K562 (cell line): ENCODE measurements around the gene C1QTNF12. TPM values are rescaled to one million over a fixed set of nuclear protein-coding genes. Genes with fewer than 3 reads are reported as not detected.

Experiments used
- FOXA3 ChIP-seq, 2 experiments: fragments of 450-650 bp in 1 of 2; sonication (generic) in 1 of 2; formaldehyde crosslinking; IDR thresholded peaks in 1 of 2; conservative IDR thresholded peaks in 1 of 2; 2 replicates each; pipeline versions ENCODE4 v1.4.0 to v1.8.0; 2020 to 2022; ENCODE audit warnings: mild to moderate bottlenecking in 2 of 2, missing genetic modification reagents in 1 of 2
- GABPB1 ChIP-seq: sonication (generic); formaldehyde crosslinking; IDR thresholded peaks from 2 replicates; pipeline ENCODE4 v1.8.0; 2022; ENCODE audit warnings: mild to moderate bottlenecking, missing genetic modification reagents
- HDAC8 ChIP-seq: fragments of 450-650 bp; IDR thresholded peaks from 2 replicates; pipeline ENCODE4 v1.6.1; 2016; ENCODE audit warnings: mild to moderate bottlenecking, missing genetic modification characterization, moderate library complexity, missing compliant biosample characterization
- TFAM ChIP-seq: fragments of 250-450 bp; sonication (Bioruptor Pico); conservative IDR thresholded peaks from 2 replicates; pipeline ENCODE4 v1.5.0; 2021; ENCODE audit warnings: mild to moderate bottlenecking, moderate library complexity
- polyA plus RNA-seq, 8 experiments: library from polyadenylated mRNA; depleted of rRNA in 4 of 8; stranded (reverse) in 5 of 8; unstranded in 3 of 8; fragments of >200 nt; fragmentation: Nextera tagmentation in 2 of 8; fragmentation: Illumina TruSeq in 1 of 8; extraction: Ambion mirVana in 2 of 8; extraction: Trizol in 1 of 8; gene quantifications; 2 replicates each; pipeline versions ENCODE4 v1.2.1 to v1.2.3, GENCODE V29; 2011 to 2014; ENCODE audit warnings: inconsistent platforms in 1 of 8, missing spikeins in 1 of 8
- total RNA-seq, 7 experiments: library from RNA; depleted of rRNA in 6 of 7; stranded (reverse); fragments of >200 nt in 6 of 7; fragmentation: Illumina TruSeq in 2 of 7; extraction: Trizol in 2 of 7; gene quantifications; 2 replicates each; pipeline versions ENCODE4 v1.2.1 to v1.2.3, GENCODE V29; 2011 to 2021; ENCODE audit warnings: low replicate concordance in 1 of 7
- TF ChIP-seq, protein P1 (sequence below): conservative IDR thresholded peaks from 2 replicates; pipeline ENCODE4 v1.6.1; 2011; ENCODE audit warnings: low read depth, mild to moderate bottlenecking, low read length; ENCODE audit not compliant: control insufficient read depth
- TF ChIP-seq, protein P2 (sequence below): fragments of 200-600 bp; sonication (generic); IDR thresholded peaks from one replicate; pipeline ENCODE4 v1.6.1; 2012; ENCODE audit warnings: mild to moderate bottlenecking, low read depth, low read length, inconsistent platforms
- TF ChIP-seq, protein P3 (sequence below): sonication (generic); formaldehyde crosslinking; IDR thresholded peaks from 2 replicates; pipeline ENCODE4 v1.5.0; 2020; ENCODE audit warnings: missing genetic modification reagents
- TF ChIP-seq, protein P4 (sequence below): fragments of 200-800 bp; sonication (Bioruptor generic); IDR thresholded peaks from 2 replicates; pipeline ENCODE4 v1.6.1; 2017; ENCODE audit warnings: missing genetic modification characterization, missing compliant biosample characterization
- TF ChIP-seq, protein P5 (sequence below): sonication (generic); formaldehyde crosslinking; IDR thresholded peaks from 2 replicates; pipeline ENCODE4 v1.8.1; 2022; ENCODE audit warnings: missing genetic modification reagents

Gene C1QTNF12
- total and polyA plus RNA-seq, 9 of the 15 experiments (the other 6 are each of a cell fraction or from before 2014, with no cell fraction given) = 0.11 to 4.3 (median 0.93) TPM; not detected in 3

DNA sequence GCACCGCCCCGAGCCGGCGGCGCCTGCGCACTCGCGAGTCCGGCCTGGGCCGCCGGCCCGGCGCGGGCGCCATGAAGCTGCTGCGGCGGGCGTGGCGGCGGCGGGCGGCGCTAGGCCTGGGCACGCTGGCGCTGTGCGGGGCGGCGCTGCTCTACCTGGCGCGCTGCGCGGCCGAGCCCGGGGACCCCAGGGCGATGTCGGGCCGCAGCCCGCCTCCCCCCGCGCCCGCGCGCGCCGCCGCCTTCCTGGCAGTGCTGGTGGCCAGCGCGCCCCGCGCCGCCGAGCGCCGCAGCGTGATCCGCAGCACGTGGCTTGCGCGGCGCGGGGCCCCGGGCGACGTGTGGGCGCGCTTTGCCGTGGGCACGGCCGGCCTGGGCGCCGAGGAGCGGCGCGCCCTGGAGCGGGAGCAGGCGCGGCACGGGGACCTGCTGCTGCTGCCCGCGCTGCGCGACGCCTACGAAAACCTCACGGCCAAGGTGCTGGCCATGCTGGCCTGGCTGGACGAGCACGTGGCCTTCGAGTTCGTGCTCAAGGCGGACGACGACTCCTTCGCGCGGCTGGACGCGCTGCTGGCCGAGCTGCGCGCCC, 14.2 kb downstream of the C1QTNF12 start, which contains the start of gene B3GALT6 (continued):
- TF ChIP-seq, protein P1, sequence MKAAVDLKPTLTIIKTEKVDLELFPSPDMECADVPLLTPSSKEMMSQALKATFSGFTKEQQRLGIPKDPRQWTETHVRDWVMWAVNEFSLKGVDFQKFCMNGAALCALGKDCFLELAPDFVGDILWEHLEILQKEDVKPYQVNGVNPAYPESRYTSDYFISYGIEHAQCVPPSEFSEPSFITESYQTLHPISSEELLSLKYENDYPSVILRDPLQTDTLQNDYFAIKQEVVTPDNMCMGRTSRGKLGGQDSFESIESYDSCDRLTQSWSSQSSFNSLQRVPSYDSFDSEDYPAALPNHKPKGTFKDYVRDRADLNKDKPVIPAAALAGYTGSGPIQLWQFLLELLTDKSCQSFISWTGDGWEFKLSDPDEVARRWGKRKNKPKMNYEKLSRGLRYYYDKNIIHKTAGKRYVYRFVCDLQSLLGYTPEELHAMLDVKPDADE = peak; percentile 22; the same call in 1 of the 2 replicates
- TF ChIP-seq, protein P2, sequence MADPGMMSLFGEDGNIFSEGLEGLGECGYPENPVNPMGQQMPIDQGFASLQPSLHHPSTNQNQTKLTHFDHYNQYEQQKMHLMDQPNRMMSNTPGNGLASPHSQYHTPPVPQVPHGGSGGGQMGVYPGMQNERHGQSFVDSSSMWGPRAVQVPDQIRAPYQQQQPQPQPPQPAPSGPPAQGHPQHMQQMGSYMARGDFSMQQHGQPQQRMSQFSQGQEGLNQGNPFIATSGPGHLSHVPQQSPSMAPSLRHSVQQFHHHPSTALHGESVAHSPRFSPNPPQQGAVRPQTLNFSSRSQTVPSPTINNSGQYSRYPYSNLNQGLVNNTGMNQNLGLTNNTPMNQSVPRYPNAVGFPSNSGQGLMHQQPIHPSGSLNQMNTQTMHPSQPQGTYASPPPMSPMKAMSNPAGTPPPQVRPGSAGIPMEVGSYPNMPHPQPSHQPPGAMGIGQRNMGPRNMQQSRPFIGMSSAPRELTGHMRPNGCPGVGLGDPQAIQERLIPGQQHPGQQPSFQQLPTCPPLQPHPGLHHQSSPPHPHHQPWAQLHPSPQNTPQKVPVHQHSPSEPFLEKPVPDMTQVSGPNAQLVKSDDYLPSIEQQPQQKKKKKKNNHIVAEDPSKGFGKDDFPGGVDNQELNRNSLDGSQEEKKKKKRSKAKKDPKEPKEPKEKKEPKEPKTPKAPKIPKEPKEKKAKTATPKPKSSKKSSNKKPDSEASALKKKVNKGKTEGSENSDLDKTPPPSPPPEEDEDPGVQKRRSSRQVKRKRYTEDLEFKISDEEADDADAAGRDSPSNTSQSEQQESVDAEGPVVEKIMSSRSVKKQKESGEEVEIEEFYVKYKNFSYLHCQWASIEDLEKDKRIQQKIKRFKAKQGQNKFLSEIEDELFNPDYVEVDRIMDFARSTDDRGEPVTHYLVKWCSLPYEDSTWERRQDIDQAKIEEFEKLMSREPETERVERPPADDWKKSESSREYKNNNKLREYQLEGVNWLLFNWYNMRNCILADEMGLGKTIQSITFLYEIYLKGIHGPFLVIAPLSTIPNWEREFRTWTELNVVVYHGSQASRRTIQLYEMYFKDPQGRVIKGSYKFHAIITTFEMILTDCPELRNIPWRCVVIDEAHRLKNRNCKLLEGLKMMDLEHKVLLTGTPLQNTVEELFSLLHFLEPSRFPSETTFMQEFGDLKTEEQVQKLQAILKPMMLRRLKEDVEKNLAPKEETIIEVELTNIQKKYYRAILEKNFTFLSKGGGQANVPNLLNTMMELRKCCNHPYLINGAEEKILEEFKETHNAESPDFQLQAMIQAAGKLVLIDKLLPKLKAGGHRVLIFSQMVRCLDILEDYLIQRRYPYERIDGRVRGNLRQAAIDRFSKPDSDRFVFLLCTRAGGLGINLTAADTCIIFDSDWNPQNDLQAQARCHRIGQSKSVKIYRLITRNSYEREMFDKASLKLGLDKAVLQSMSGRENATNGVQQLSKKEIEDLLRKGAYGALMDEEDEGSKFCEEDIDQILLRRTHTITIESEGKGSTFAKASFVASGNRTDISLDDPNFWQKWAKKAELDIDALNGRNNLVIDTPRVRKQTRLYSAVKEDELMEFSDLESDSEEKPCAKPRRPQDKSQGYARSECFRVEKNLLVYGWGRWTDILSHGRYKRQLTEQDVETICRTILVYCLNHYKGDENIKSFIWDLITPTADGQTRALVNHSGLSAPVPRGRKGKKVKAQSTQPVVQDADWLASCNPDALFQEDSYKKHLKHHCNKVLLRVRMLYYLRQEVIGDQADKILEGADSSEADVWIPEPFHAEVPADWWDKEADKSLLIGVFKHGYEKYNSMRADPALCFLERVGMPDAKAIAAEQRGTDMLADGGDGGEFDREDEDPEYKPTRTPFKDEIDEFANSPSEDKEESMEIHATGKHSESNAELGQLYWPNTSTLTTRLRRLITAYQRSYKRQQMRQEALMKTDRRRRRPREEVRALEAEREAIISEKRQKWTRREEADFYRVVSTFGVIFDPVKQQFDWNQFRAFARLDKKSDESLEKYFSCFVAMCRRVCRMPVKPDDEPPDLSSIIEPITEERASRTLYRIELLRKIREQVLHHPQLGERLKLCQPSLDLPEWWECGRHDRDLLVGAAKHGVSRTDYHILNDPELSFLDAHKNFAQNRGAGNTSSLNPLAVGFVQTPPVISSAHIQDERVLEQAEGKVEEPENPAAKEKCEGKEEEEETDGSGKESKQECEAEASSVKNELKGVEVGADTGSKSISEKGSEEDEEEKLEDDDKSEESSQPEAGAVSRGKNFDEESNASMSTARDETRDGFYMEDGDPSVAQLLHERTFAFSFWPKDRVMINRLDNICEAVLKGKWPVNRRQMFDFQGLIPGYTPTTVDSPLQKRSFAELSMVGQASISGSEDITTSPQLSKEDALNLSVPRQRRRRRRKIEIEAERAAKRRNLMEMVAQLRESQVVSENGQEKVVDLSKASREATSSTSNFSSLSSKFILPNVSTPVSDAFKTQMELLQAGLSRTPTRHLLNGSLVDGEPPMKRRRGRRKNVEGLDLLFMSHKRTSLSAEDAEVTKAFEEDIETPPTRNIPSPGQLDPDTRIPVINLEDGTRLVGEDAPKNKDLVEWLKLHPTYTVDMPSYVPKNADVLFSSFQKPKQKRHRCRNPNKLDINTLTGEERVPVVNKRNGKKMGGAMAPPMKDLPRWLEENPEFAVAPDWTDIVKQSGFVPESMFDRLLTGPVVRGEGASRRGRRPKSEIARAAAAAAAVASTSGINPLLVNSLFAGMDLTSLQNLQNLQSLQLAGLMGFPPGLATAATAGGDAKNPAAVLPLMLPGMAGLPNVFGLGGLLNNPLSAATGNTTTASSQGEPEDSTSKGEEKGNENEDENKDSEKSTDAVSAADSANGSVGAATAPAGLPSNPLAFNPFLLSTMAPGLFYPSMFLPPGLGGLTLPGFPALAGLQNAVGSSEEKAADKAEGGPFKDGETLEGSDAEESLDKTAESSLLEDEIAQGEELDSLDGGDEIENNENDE = no peak
- TF ChIP-seq GABPB1 (CRISPR knock-in tag) (no peak), FOXA3 (CRISPR knock-in tag; conservative IDR thresholded peaks at IDR 0.05 in 1 of 2, IDR thresholded peaks at IDR 0.05 in 1 of 2) (peak in 1 of 2 experiments; percentile 51; a peak in 1 of 4 replicates), TFAM (CRISPR knock-in tag) (no peak), HDAC8 (tag) (peak; percentile 50; the same call in 1 of the 2 replicates)
- TF ChIP-seq, protein P3, sequence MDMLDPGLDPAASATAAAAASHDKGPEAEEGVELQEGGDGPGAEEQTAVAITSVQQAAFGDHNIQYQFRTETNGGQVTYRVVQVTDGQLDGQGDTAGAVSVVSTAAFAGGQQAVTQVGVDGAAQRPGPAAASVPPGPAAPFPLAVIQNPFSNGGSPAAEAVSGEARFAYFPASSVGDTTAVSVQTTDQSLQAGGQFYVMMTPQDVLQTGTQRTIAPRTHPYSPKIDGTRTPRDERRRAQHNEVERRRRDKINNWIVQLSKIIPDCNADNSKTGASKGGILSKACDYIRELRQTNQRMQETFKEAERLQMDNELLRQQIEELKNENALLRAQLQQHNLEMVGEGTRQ = 0 out of 2 replicates have a peak, but pooled peaks have one; percentile 21
- TF ChIP-seq, protein P4, sequence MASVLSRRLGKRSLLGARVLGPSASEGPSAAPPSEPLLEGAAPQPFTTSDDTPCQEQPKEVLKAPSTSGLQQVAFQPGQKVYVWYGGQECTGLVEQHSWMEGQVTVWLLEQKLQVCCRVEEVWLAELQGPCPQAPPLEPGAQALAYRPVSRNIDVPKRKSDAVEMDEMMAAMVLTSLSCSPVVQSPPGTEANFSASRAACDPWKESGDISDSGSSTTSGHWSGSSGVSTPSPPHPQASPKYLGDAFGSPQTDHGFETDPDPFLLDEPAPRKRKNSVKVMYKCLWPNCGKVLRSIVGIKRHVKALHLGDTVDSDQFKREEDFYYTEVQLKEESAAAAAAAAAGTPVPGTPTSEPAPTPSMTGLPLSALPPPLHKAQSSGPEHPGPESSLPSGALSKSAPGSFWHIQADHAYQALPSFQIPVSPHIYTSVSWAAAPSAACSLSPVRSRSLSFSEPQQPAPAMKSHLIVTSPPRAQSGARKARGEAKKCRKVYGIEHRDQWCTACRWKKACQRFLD (CRISPR knock-in tag) = peak; percentile 85
- TF ChIP-seq, protein P5, sequence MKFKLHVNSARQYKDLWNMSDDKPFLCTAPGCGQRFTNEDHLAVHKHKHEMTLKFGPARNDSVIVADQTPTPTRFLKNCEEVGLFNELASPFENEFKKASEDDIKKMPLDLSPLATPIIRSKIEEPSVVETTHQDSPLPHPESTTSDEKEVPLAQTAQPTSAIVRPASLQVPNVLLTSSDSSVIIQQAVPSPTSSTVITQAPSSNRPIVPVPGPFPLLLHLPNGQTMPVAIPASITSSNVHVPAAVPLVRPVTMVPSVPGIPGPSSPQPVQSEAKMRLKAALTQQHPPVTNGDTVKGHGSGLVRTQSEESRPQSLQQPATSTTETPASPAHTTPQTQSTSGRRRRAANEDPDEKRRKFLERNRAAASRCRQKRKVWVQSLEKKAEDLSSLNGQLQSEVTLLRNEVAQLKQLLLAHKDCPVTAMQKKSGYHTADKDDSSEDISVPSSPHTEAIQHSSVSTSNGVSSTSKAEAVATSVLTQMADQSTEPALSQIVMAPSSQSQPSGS = 0 out of 2 replicates have a peak, but pooled peaks have one; percentile 38
